Left ventricle myocardium inferior (tissue), 1 donor: ENCODE measurements around the gene HDGFL2. TPM values are rescaled to one million over a fixed set of nuclear protein-coding genes. Genes with fewer than 3 reads are reported as not detected.

Experiments used
- DNase-seq: peaks from one replicate; pipeline ENCODE4 v3.0.0-alpha.2; 2020
- H3K27ac ChIP-seq: fragments of 200-600 bp; replicated peaks from 2 replicates; pipeline ENCODE4 v1.8.0; 2021
- H3K27me3 ChIP-seq: fragments of 200-600 bp; 2 replicates; pipeline ENCODE4 v1.8.0; 2021; ENCODE audit warnings: low read depth
- H3K36me3 ChIP-seq: fragments of 200-600 bp; 2 replicates; pipeline ENCODE4 v1.8.0; 2021
- H3K4me1 ChIP-seq: fragments of 200-600 bp; 2 replicates; pipeline ENCODE4 v1.8.0; 2021
- H3K4me3 ChIP-seq: fragments of 200-600 bp; 2 replicates; pipeline ENCODE4 v1.8.0; 2021; ENCODE audit warnings: mild to moderate bottlenecking, moderate library complexity
- H3K9me3 ChIP-seq: fragments of 200-600 bp; replicated peaks from 2 replicates; pipeline ENCODE4 v1.8.0; 2021
- CTCF ChIP-seq: fragments of 200-600 bp; IDR thresholded peaks from 2 replicates; pipeline ENCODE4 v1.8.0; 2021; ENCODE audit warnings: antibody characterized with exemption, mild to moderate bottlenecking, borderline replicate concordance
- intact Hi-C: fragments of 100-400 bp; cut with micrococcal nuclease; formaldehyde crosslinking; loops from one replicate; pipeline ENCODE4 v1.11.0; 2022
- total RNA-seq: library from RNA; stranded (reverse); fragmentation: NEBNext Ultra II Directional; extraction: Animal tissue kit (Norgen Biotek cat#: 25700); gene quantifications from one replicate; pipeline ENCODE4 v1.2.1, GENCODE V29; 2021
- donor health status: DM: no; HTN: yes; CAD: no; lungs with severe emphysema.

The HDGFL2 gene
- total RNA-seq, 1 donor from 2014 or later = 22.8 TPM

GRCh38 chr19:4471403-4472173, 509 bp upstream of the HDGFL2 start:
- peak; percentile 98 for DNase-seq

GRCh38 chr19:4473011-4473762, 1.1 kb downstream of the HDGFL2 start:
- intact Hi-C loops = no loop called here
- Histone ChIP-seq H3K9me3 (no peaks in the 10 kb centered on the region), H3K27me3 (no peaks in the 10 kb centered on the region), H3K36me3 (peaks cover 26% of the 10 kb centered on the region), H3K4me1 (peaks cover 35% of the 10 kb centered on the region), H3K4me3 (peak overlapping the region; percentile 98), H3K27ac (peak overlapping the region; percentile 93)
- no peak for DNase-seq
- no peak for TF ChIP-seq CTCF

More at GRCh38 chr19:4471403-4472173, 509 bp upstream of the HDGFL2 start:
- Histone ChIP-seq H3K4me3 (peak overlapping the region; percentile 98), H3K4me1 (peaks cover 35% of the 10 kb centered on the region), H3K27me3 (no peaks in the 10 kb centered on the region), H3K9me3 (no peaks in the 10 kb centered on the region), H3K27ac (peak overlapping the region; percentile 93), H3K36me3 (peaks cover 13% of the 10 kb centered on the region)
- TF ChIP-seq CTCF = no peak
- intact Hi-C loops = no loop called here

- Histone ChIP-seq H3K9me3 (no peaks in the 10 kb centered on the region), H3K4me1 (peaks cover 35% of the 10 kb centered on the region), H3K4me3 (peak overlapping the region; percentile 98), H3K27me3 (no peaks in the 10 kb centered on the region), H3K36me3 (peaks cover 33% of the 10 kb centered on the region), H3K27ac (peak overlapping the region; percentile 16)
- DNase-seq = no peak
- no peak for TF ChIP-seq CTCF
- intact Hi-C loops = no loop called here
Measured at GRCh38 chr19:4473763-4474513, 1.8 kb downstream of the HDGFL2 start.

- Histone ChIP-seq H3K27ac (peak overlapping the region; percentile 16), H3K27me3 (no peaks in the 10 kb centered on the region)
- no peak for TF ChIP-seq CTCF
Measured at GRCh38 chr19:4474514-4475022, 2.5 kb downstream of the HDGFL2 start.

More at GRCh38 chr19:4474514-4475022, 2.5 kb downstream of the HDGFL2 start:
- Histone ChIP-seq H3K36me3 (peaks cover 37% of the 10 kb centered on the region), H3K4me1 (peaks cover 35% of the 10 kb centered on the region), H3K9me3 (no peaks in the 10 kb centered on the region), H3K4me3 (peak overlapping the region; percentile 98)
- intact Hi-C loops = no loop called here
- no peak for DNase-seq
